D721Med (cell line): ENCODE measurements around the gene ANAPC13.

Experiments
- DNase-seq: peaks from one replicate; pipeline ENCODE4 v3.0.0; 2011; ENCODE audit warnings: low spot score; ENCODE audit not compliant: insufficient read length
- FAIRE-seq: peaks from 2 replicates; lab custom pipeline; 2011; peaks lifted over from hg19 to GRCh38; lab: Jason Lieb, UNC
- TF ChIP-seq, protein P1 (sequence below): IDR thresholded peaks from 2 replicates; pipeline ENCODE4 v1.5.1; 2012; ENCODE audit warnings: mild to moderate bottlenecking, control low read depth; ENCODE audit not compliant: insufficient read depth; ENCODE audit errors: missing control alignments

The ANAPC13 gene

DNA sequence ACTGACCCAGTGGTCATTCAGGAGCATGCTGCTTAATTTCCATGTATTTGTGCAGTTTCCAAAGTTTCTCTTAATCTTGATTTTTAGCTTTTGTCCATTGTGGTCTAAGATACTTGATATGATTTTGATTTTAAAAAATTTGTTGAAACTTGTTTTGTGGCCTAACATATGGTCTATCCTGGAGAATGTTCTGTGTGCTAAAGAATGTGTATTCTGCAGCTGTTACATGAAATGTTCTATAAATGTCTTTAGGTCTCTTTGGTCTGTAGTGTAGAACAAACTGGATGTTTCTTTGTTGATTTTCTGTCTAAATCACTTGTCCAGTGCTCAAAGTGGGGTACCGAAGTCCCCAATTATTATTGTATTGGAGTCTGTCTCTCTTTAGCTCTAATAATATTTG lies 17.5 kb upstream of the ANAPC13 start:
- FAIRE-seq, result no peak
- no peak for DNase-seq
- TF ChIP-seq, protein P1, sequence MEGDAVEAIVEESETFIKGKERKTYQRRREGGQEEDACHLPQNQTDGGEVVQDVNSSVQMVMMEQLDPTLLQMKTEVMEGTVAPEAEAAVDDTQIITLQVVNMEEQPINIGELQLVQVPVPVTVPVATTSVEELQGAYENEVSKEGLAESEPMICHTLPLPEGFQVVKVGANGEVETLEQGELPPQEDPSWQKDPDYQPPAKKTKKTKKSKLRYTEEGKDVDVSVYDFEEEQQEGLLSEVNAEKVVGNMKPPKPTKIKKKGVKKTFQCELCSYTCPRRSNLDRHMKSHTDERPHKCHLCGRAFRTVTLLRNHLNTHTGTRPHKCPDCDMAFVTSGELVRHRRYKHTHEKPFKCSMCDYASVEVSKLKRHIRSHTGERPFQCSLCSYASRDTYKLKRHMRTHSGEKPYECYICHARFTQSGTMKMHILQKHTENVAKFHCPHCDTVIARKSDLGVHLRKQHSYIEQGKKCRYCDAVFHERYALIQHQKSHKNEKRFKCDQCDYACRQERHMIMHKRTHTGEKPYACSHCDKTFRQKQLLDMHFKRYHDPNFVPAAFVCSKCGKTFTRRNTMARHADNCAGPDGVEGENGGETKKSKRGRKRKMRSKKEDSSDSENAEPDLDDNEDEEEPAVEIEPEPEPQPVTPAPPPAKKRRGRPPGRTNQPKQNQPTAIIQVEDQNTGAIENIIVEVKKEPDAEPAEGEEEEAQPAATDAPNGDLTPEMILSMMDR, result no peak

DNA sequence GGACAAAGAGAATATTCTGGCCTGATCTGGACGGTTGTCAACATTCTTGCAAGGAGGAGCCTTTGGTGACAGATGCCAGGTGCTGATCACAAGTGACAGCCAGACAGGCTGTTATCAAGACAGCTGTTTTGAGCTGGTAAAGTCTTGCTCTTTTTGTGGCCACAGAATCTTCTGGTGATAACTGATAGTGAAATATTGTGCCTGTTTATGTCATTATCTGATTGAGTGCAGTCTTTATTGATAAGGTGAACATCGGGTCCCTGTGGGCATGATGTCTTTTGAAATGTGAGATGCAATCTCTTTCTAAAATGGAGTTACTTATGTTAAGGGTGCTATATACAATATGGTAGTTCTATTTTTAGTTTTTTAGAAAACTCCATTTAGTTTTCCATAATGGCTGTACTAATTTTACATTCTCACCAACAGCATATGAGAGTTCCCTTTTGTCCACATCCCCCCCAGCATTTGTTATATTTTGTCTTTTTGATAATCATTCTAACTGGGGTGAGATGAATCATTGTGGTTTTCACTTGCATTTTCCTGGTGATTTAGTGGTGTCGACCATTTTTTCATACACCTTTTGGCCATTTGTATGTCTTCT lies 10.8 kb upstream of the ANAPC13 start:
- TF ChIP-seq, protein P1, result no peak
- DNase-seq (no peak), FAIRE-seq (no peak)

DNA sequence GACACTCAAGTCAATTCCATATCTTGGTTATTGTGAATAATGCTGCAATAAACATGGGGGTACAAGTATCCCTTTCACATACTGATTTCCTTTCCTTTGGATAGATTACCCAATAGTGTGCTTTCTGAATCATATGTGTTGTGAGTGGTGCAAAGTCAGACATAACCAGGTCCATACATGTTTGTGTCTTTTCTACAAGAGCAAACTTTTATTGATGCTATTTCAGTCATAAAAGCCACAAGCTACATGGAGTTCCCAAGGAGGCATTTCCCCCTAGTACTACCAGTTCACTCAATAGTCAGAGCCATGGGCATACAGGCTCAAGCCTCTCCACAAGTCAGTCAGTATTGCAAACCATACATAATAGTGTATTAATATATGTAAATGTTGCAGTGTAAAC lies 10.2 kb upstream of the ANAPC13 start:
- TF ChIP-seq, protein P1, result no peak
- DNase-seq, result no peak
- FAIRE-seq, result no peak

DNA sequence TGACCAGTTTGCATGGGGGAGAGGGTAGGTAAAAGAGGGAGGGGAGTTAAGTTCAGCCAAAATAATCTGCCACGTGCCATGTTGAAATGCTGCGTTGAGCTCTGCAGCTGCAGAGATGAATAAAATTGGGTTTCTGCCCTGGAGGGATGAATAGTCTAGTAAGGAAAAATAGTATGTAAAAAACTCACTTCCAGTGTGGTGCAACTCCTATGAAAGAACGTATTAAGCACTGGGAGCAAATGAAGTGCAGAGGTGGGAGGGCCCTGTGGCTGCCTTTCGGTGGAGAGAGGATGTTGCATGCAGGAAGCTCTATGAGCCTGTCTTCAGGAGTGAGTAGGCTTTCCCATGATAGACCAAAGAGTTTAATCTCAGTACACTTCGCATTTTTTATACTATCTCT lies 8.7 kb upstream of the ANAPC13 start:
- DNase-seq (no peak), FAIRE-seq (no peak)
- TF ChIP-seq, protein P1, result no peak

DNA sequence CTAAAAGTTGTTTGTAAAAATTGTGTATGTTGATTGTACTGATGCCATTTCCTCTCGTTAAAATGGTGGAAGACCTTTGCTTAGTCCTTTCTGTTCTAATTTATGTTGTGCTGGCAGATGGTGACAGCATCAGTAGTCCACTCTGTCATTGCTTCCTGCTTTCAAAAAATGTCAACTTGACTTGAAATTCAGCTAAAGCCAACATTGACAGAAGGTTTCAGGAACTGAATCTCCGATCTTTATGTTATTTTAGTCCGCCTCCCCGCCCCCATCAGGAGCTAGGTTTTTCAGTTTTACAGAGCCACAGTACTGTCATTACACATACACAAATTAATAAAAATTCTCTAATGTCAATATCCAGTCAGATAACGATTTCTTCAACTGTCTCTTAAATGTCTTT lies 1.6 kb upstream of the ANAPC13 start:
- TF ChIP-seq, protein P1, result no peak
- DNase-seq (no peak), FAIRE-seq (no peak)

DNA sequence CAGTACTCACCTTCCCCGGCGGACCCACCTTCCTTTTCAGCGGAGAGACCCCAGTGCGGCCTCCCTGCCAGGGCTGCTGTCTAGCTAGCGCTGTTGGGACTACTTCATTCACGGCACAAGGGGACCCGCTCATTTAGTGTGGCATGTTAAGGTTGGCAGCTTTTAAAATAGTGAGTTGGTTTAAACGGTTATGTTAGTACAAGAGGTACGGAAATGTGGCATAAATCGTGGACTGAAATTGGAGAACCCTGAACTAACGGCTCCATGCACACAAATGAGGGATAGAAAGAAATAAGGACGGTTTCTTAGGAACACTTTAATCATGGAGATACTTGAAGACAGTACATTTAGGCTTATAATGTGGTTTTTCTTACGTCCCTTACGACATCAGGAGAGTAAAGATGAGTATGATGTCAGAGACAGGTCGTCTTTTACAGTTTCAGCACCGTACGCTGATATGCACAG lies 824 bp upstream of the ANAPC13 start:
- no peak for DNase-seq
- no peak for FAIRE-seq
- TF ChIP-seq, protein P1, result no peak

DNA sequence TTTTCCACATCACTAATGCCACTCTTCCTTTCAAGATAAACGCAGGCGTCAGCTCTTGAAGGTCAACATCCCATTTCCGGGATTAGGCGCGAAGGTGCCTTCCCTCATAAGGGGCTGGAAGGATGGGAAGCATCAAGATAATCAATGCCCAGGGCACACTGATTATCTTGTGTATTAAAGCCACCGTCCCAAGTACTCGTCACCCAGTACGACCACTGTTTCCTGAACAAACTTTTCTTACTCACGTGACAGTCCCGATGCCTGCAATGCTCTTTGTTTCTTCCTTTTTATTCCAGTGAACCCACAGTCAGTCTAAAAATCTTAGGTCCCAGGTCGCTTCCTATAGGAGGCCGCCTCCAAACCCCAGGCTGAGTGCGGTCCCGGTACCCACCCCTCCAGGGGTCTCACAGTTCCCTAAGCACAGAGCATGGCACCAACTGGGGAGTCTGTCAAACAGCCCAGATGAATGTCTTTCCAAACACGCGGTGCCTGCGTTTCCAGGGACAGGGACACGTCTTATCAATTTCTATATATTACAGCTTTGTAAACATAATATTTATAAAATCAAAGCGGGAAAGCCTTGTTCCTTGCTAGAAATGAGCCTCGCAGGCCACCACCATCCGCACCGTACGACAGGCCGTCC lies 589 bp downstream of the ANAPC13 start:
- TF ChIP-seq, protein P1, result no peak
- FAIRE-seq (no peak), DNase-seq (no peak)
